Sigmoid colon (tissue), 7 donors: Measurements from ENCODE around the gene MAD1L1. TPM values are rescaled to one million over a fixed set of nuclear protein-coding genes. Genes with fewer than 3 reads are reported as not detected.
"Not testable (repeated sequence)": the region's sequence is repeated elsewhere in the genome, so short reads cannot be mapped to it uniquely, and the experiment has no call there.

ENCODE experiments used
- DNase-seq: peaks from one replicate; pipeline ENCODE4 v3.0.0-alpha.2; 2019
- H3K27ac ChIP-seq, 4 donors: fragments of 200-600 bp; sonication (generic); one replicate each; pipeline ENCODE4 v1.5.1; 2016 to 2019; ENCODE audit warnings: mild to moderate bottlenecking in 1 of 4
- H3K27me3 ChIP-seq, 3 donors: fragments of 200-600 bp; sonication (generic); one replicate each; pipeline ENCODE4 v1.5.1; 2019; ENCODE audit warnings: mild to moderate bottlenecking in 1 of 3
- H3K36me3 ChIP-seq, 4 donors: fragments of 200-600 bp; sonication (generic); one replicate each; pipeline ENCODE4 v1.5.1; 2016 to 2019
- H3K4me1 ChIP-seq, 4 donors: fragments of 200-600 bp; sonication (generic); one replicate each; pipeline ENCODE4 v1.5.1; 2017 to 2019
- H3K4me3 ChIP-seq, 4 donors: fragments of 200-600 bp; sonication (generic); one replicate each; pipeline ENCODE4 v1.5.1; 2017 to 2019; ENCODE audit warnings: mild to moderate bottlenecking in 2 of 4, moderate library complexity in 1 of 4
- H3K9me3 ChIP-seq, 4 donors: fragments of 200-600 bp in 3 of 4; sonication (generic) in 3 of 4; one replicate each; pipeline versions ENCODE4 v1.5.1 to v1.6.1; 2013 to 2019
- EP300 ChIP-seq, 4 donors: sonication (generic); formaldehyde crosslinking; IDR thresholded peaks; one replicate each; pipeline ENCODE4 v1.6.1; 2017; ENCODE audit warnings: antibody characterized with exemption in 4 of 4
- POLR2A ChIP-seq, 2 donors: fragments of 450-650 bp; IDR thresholded peaks; one replicate each; pipeline ENCODE4 v1.6.1; 2016; ENCODE audit warnings: antibody characterized with exemption in 2 of 2, mild to moderate bottlenecking in 2 of 2, moderate library complexity in 2 of 2
- POLR2AphosphoS5 ChIP-seq, 4 donors: sonication (generic); formaldehyde crosslinking; IDR thresholded peaks; one replicate each; pipeline ENCODE4 v1.6.1; 2017; ENCODE audit warnings: antibody characterized with exemption in 4 of 4
- WGBS, 2 donors: extraction: QIAGEN DNeasy Blood & Tissue Kit; methylation state at CpG; one replicate each; pipeline ENCODE4 v1.1.7; 2013; 5-methylcytosine and 5-hydroxymethylcytosine counted together
- intact Hi-C: fragments of 100-400 bp; cut with DNase I; formaldehyde crosslinking; loops from one replicate; pipeline ENCODE4 v1.15.1; 2023
- polyA plus RNA-seq, 3 donors: library from polyadenylated mRNA; stranded (reverse); fragments of 200-250 nt; gene quantifications; one replicate each; pipeline ENCODE4 v1.2.3, GENCODE V29; 2013
- total RNA-seq, 4 donors: library from RNA; depleted of rRNA; stranded (reverse); fragments of >200 nt; gene quantifications; one replicate each; pipeline ENCODE4 v1.1.0, GENCODE V29; 2016
- TF ChIP-seq, protein P1 (sequence below), 4 experiments: fragments of 450-650 bp in 3 of 4; fragments of 200-600 bp in 1 of 4; IDR thresholded peaks; one replicate each; pipeline ENCODE4 v1.5.1; 2016 to 2019; ENCODE audit warnings: antibody characterized with exemption in 4 of 4, mild to moderate bottlenecking in 3 of 4, moderate library complexity in 2 of 4
- donor health status: healthy with polysubstance abuse.
- donor health status: Bipolar disorder and iron deficiency.
- donor health status: healthy.

The MAD1L1 gene
- total and polyA plus RNA-seq, 7 donors: 10.2 to 38.4 (median 20.6) TPM

DNA sequence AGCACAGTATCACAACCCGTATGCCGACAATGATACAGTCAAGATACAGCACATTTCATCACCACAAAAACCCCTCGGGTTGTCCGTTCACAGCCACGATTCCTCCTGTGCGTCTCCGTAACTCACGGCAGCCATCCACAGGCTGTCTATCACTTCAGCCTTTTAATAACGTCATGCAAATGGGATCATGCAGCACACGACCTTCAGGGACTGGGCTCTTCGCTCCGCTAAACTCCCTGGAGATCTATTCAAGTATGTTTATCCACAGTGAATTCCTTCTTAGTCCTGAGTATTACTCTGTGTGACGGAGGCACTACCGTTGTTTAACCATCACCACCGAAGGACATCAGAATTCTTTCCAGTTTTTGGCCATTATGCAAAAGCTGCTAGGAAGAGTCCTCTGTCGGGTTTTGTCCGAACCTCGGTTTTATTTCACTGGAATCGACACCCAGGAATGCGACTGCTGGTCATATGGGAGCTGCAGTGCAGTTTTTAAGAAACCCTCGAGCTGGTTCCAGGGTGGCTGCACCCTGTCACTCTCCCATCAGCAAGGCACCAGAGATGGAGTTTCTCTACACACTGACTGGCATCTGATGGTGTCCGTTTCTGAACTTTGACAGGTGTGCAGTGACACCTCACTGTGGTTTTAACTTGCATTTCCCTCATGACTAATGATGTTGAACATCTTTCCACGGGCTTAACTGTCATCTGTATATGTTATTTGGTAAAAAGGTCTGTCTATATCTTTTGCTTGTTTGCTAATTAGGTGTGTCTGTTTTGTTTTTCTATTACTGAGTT lies 193.6 kb downstream of the MAD1L1 start:
- Histone ChIP-seq H3K36me3 (peaks cover 0 to 7% (median 0%) of the 10 kb centered on the region in 4 donors), H3K27ac (no peak overlapping the region), H3K27me3 (no peaks in the 10 kb centered on the region), H3K4me1 (peaks cover 0 to 12% (median 10%) of the 10 kb centered on the region in 4 donors), H3K4me3 (no peak overlapping the region), H3K9me3 (no peaks in the 10 kb centered on the region)
- intact Hi-C loops: no loop called here
- WGBS, 2 donors: 71 to 85% methylated on average over 23 of the region's 23 CpGs
- DNase-seq: peak; percentile 20
- TF ChIP-seq, protein P1, sequence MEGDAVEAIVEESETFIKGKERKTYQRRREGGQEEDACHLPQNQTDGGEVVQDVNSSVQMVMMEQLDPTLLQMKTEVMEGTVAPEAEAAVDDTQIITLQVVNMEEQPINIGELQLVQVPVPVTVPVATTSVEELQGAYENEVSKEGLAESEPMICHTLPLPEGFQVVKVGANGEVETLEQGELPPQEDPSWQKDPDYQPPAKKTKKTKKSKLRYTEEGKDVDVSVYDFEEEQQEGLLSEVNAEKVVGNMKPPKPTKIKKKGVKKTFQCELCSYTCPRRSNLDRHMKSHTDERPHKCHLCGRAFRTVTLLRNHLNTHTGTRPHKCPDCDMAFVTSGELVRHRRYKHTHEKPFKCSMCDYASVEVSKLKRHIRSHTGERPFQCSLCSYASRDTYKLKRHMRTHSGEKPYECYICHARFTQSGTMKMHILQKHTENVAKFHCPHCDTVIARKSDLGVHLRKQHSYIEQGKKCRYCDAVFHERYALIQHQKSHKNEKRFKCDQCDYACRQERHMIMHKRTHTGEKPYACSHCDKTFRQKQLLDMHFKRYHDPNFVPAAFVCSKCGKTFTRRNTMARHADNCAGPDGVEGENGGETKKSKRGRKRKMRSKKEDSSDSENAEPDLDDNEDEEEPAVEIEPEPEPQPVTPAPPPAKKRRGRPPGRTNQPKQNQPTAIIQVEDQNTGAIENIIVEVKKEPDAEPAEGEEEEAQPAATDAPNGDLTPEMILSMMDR (IDR thresholded peaks at IDR 0.05): no peak
- TF ChIP-seq POLR2AphosphoS5 (IDR thresholded peaks at IDR 0.05) (no peak), POLR2A (IDR thresholded peaks at IDR 0.05) (no peak), EP300 (IDR thresholded peaks at IDR 0.05) (no peak)

DNA sequence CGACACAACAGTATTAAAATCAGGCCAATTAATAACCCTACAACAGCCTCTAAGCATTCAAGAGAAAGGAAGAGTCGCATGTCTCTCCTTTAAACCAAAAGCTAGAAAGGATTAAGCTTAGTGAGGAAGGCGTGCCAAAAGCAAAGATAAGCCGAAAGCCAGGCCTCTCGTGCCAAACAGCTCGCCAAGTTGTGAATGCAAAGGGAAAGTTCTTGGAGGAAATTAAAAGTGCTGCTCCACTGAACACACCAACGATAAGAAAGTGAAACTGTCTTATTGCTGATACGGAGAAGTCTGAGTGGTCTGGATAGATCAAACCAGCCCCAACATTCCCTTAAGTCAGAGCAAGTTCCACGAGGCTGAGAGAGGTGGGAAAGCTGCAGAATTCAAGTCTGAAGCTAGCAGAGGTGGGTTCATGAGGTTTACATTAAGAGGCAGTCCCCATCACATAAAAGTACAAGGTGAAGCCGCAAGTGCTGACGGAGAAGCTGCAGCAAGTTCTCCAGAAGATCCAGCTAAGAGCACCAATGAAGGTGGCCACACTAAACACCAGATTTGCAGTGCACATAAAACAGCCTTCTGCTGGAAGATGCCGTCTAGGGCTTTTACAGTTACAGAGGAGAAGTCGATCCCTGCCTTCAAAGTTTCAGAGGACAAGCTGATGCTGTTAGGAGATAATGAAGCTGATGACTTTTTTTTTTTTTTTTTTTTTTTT lies 194.8 kb downstream of the MAD1L1 start:
- H3K27me3 ChIP-seq: no peaks in the 10 kb centered on the region
- TF ChIP-seq POLR2A (IDR thresholded peaks at IDR 0.05) (no peak), POLR2AphosphoS5 (IDR thresholded peaks at IDR 0.05) (no peak), EP300 (IDR thresholded peaks at IDR 0.05) (no peak)
- TF ChIP-seq, protein P1 (IDR thresholded peaks at IDR 0.05): no peak
- peak overlapping the region in 3 of 4 donors; percentile 25 to 34 (median 33) for H3K4me3 ChIP-seq
- peak overlapping the region; percentile 6 to 52 (median 34) for H3K27ac ChIP-seq
- peak; percentile 53 for DNase-seq
- no peaks in the 10 kb centered on the region for H3K9me3 ChIP-seq
- WGBS, 2 donors: 24 to 25% methylated on average over 13 of the region's 13 CpGs
- H3K36me3 ChIP-seq: peaks cover 0 to 5% (median 0%) of the 10 kb centered on the region in 4 donors
- H3K4me1 ChIP-seq: peaks cover 0 to 12% (median 10%) of the 10 kb centered on the region in 4 donors
- intact Hi-C loops: no loop called here

DNA sequence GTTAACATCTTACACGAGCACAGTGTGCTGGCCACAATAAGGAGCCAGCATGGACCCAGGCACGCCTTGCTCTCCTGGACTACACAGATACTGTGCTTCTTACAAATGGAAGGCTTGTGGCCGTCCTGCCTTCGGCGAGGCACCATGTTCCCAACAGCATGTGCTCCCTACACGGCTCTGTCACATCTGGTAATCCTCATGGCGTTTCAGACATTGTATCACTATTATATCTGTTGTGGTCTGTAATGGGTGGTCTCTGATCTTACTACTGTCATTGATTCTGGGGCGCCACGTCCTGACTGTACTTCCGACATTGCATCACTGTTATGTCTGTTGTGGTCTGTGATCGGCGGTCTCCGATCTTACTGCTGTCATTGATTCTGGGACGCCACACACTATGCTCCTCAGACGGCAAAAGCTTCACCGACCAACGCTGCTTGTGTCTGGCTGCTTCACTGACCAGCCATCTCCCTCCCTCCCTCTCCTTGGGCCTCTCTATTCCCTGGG lies 195.4 kb downstream of the MAD1L1 start:
- Histone ChIP-seq H3K36me3 (no peaks in the 10 kb centered on the region), H3K9me3 (no peaks in the 10 kb centered on the region), H3K4me1 (peaks cover 0 to 12% (median 10%) of the 10 kb centered on the region in 4 donors), H3K4me3 (peak overlapping the region in 3 of 4 donors; percentile 25 to 34 (median 33)), H3K27me3 (no peaks in the 10 kb centered on the region), H3K27ac (peak overlapping the region; percentile 6 to 52 (median 34))
- intact Hi-C loops: no loop called here
- TF ChIP-seq POLR2AphosphoS5 (IDR thresholded peaks at IDR 0.05) (no peak), POLR2A (IDR thresholded peaks at IDR 0.05) (no peak), EP300 (IDR thresholded peaks at IDR 0.05) (no peak)
- TF ChIP-seq, protein P1 (IDR thresholded peaks at IDR 0.05): no peak
- DNase-seq: peak; percentile 57
- 67 to 88% methylated on average over 17 of the region's 17 CpGs for WGBS, 2 donors

- intact Hi-C loops: no loop called here
- Histone ChIP-seq H3K36me3 (no peaks in the 10 kb centered on the region), H3K4me1 (peaks cover 0 to 12% (median 11%) of the 10 kb centered on the region in 4 donors), H3K27me3 (no peaks in the 10 kb centered on the region), H3K27ac (no peak overlapping the region), H3K4me3 (no peak overlapping the region), H3K9me3 (no peaks in the 10 kb centered on the region)
- TF ChIP-seq POLR2AphosphoS5 (IDR thresholded peaks at IDR 0.05) (no peak), EP300 (IDR thresholded peaks at IDR 0.05) (no peak), POLR2A (IDR thresholded peaks at IDR 0.05) (no peak)
- TF ChIP-seq, protein P1 (IDR thresholded peaks at IDR 0.05): no peak
- DNase-seq: peak; percentile 40
- 92 to 95% methylated on average over 20 of the region's 20 CpGs for WGBS, 2 donors
Measured at GRCh38 chr7:2036786-2037185, 196.0 kb downstream of the MAD1L1 start.

- peaks cover 0 to 16% (median 14%) of the 10 kb centered on the region in 4 donors for H3K4me1 ChIP-seq
- 94 to 98% methylated on average over 12 of the region's 16 CpGs for WGBS, 2 donors
- H3K4me3 ChIP-seq, H3K9me3 ChIP-seq, H3K27ac ChIP-seq, intact Hi-C loops, H3K27me3 ChIP-seq, H3K36me3 ChIP-seq: not testable (repeated sequence)
- DNase-seq: peak; percentile 18
Measured at GRCh38 chr7:2036201-2036600, 196.5 kb downstream of the MAD1L1 start.
